ENCODE data around the gene PIGB.

PIGB gene

GRCh38 chr15:55356985-55357585 is 38.1 kb downstream of the PIGB start:
- TF ChIP-seq CTCF (IDR thresholded peaks at IDR 0.05; ENCODE audit: extremely low read depth, insufficient read depth, missing control alignments): no peak
- in situ Hi-C loops (cut with MboI; ENCODE audit: low pct_unique_long_range_greater_than_20kb, low sequenced_read_pairs, unreplicated experiment): no loop called here
- no peak for DNase-seq (ENCODE audit: low spot score)

DNA sequence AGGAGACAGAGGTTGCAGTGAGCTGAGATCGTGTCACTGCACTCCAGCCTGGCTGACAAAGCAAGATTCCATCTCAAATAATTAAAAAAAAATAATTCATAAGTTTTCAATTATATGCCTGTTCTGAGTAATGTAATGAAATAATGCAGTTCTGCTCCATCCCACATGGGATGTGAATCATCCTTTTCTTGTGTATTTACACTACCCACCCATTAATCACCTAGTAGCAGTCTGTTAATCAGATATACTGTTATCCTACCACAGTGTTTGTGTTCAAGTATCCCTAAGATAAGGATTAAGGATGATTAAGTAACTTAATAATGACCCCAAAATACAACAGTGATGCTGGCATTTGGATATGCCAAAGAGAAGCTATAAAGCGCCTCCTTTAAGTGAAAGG is 38.8 kb downstream of the PIGB start:
- no peak for TF ChIP-seq CTCF (IDR thresholded peaks at IDR 0.05; ENCODE audit: extremely low read depth, insufficient read depth, missing control alignments)
- in situ Hi-C loops (cut with MboI; ENCODE audit: low pct_unique_long_range_greater_than_20kb, low sequenced_read_pairs, unreplicated experiment): no loop called here
- DNase-seq (ENCODE audit: low spot score): no peak

GRCh38 chr15:55358471-55358870 is 39.4 kb downstream of the PIGB start:
- in situ Hi-C loops (cut with MboI; ENCODE audit: low pct_unique_long_range_greater_than_20kb, low sequenced_read_pairs, unreplicated experiment): no loop called here
- no peak for DNase-seq (ENCODE audit: low spot score)

DNA sequence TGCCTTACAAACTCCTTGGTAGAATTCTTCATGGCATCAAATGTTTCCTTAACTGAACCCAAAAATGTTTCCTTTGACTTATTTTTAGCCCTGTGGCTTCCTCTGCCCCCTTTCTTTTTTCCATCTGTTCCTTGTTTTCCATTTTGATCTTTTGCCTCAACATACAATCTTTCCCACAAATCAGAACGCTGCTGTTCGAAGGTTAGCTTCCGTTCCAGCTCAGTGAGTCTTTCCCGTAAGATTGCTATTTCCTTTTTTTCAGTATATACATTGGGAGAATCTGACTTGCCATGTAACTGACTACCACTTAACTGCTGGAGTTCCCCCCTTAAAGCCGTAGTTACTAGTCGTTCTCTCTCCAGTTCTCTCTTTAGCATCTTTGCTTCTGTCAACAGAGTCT is 41.2 kb downstream of the PIGB start:
- no peak for DNase-seq (ENCODE audit: low spot score)
- in situ Hi-C loops (cut with MboI; ENCODE audit: low pct_unique_long_range_greater_than_20kb, low sequenced_read_pairs, unreplicated experiment): no loop called here
- no peak for TF ChIP-seq CTCF (IDR thresholded peaks at IDR 0.05; ENCODE audit: extremely low read depth, insufficient read depth, missing control alignments)

More at GRCh38 chr15:55358471-55358870, 39.4 kb downstream of the PIGB start:
- TF ChIP-seq CTCF (IDR thresholded peaks at IDR 0.05; ENCODE audit: extremely low read depth, insufficient read depth, missing control alignments): no peak

- no peak for TF ChIP-seq CTCF (IDR thresholded peaks at IDR 0.05; ENCODE audit: extremely low read depth, insufficient read depth, missing control alignments)
- no peak for DNase-seq (ENCODE audit: low spot score)
- in situ Hi-C loops (cut with MboI; ENCODE audit: low pct_unique_long_range_greater_than_20kb, low sequenced_read_pairs, unreplicated experiment): no loop called here
Observed at GRCh38 chr15:55361048-55361447, 42.0 kb downstream of the PIGB start.

GRCh38 chr15:55362641-55363040 is 43.6 kb downstream of the PIGB start:
- TF ChIP-seq CTCF (IDR thresholded peaks at IDR 0.05; ENCODE audit: extremely low read depth, insufficient read depth, missing control alignments): no peak
- in situ Hi-C loops (cut with MboI; ENCODE audit: low pct_unique_long_range_greater_than_20kb, low sequenced_read_pairs, unreplicated experiment): no loop called here
- no peak for DNase-seq (ENCODE audit: low spot score)

- DNase-seq (ENCODE audit: low spot score): no peak
- in situ Hi-C loops (cut with MboI; ENCODE audit: low pct_unique_long_range_greater_than_20kb, low sequenced_read_pairs, unreplicated experiment): no loop called here
- no peak for TF ChIP-seq CTCF (IDR thresholded peaks at IDR 0.05; ENCODE audit: extremely low read depth, insufficient read depth, missing control alignments)
Observed at GRCh38 chr15:55366981-55367380, 48.0 kb downstream of the PIGB start.

Data from GM13977 (cell line).